SIG-M5 treated with dmso at 0.1 percent for 504 hours (cell line): ENCODE data around the gene TIGD1.
"Not testable (repeated sequence)": the region's sequence is repeated elsewhere in the genome, so short reads cannot be mapped to it uniquely, and the experiment has no call there.

ENCODE experiments used
- DNase-seq: peaks from one replicate; lab custom pipeline; 2025; ENCODE audit not compliant: unreplicated experiment; lab: John Stamatoyannopoulos, UW

The TIGD1 gene

DNA sequence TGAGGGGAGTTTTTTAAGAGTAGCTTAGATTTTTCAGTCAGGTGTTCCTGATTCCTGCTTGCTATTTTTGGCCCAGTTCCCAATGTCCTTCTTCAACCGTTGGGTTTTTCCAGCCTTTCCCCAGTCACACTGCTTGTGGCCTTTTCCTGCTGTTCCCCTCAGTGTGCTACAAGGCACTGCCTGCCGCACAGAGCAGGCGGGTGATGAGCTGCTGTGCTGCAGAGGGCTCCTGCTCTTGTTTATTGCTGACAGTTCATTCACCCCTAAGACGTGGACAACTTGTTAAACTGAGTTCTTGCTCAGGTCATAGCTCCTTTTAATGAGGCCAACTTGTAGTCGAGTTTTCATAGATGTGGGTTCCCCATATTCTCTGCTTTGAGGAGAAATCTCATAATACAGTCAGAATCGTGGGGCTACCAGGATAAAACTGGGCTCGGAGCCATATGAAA, 20.7 kb upstream of the TIGD1 start:
- DNase-seq, result no peak

DNA sequence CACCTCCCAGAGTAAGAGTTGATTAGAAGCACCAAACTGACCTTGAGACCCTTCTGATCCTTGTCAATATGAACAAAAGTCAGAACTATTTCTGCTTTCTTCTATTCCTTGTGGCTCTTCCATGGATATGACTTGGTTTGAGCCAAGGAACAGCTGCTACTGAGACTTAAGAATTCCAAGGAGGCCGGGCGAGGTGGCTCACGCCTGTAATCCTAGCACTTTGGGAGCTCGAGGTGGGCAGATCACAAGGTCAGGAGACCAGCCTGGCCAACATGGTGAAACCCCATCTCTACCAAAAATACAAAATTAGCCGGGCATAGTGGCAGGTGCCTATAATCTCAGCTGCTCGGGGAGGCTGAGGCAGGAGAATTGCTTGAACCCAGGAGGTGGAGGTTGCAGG, 20.1 kb upstream of the TIGD1 start:
- DNase-seq, result not testable (repeated sequence)

- DNase-seq, result no peak
Observed at GRCh38 chr2:232569541-232569940, 19.2 kb upstream of the TIGD1 start.

DNA sequence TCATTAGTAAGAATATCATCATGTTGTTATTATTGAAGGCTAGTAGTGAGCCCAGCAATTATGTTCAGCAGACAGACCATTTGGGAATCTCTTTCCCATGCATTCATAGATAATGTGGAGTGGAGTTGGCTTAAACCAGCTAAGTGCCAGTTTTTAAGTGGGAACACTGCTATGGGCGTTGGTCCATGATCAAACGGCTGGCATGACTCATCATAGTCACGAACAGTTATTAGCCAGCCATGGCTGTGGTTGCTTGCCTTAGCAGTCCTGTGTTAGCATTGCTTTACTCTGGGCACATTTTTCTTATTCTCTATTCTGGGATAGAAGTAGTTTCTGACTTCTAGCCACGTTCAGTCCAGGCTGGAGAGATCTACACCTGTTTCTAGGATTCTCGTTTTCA, 17.8 kb upstream of the TIGD1 start:
- no peak for DNase-seq

DNA sequence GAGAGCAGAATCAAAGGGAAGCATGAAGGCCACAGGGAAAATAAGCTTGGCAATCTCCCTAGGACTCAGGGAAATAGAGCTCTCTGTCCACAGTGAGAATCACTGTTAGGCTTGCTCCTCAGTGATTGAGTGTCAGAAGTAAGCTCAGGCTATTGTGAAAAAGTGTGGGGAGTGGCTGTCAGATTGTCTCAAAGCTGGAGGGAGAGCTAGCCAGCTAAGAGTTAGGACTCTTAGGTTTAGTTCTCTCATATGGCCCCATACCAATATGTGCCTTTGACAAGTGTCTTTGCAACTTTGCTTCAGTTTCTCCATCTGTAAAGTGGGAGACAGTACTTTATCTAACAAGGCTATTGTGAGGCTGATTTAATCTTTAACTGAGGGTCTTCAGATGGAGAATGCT, 17.4 kb upstream of the TIGD1 start:
- no peak for DNase-seq

GRCh38 chr2:232563580-232563979, 13.2 kb upstream of the TIGD1 start:
- DNase-seq, result peak; percentile 33

- DNase-seq, result peak; percentile 42
Observed at GRCh38 chr2:232562515-232563151, 12.3 kb upstream of the TIGD1 start.

GRCh38 chr2:232556426-232556825, 6.1 kb upstream of the TIGD1 start:
- no peak for DNase-seq

DNA sequence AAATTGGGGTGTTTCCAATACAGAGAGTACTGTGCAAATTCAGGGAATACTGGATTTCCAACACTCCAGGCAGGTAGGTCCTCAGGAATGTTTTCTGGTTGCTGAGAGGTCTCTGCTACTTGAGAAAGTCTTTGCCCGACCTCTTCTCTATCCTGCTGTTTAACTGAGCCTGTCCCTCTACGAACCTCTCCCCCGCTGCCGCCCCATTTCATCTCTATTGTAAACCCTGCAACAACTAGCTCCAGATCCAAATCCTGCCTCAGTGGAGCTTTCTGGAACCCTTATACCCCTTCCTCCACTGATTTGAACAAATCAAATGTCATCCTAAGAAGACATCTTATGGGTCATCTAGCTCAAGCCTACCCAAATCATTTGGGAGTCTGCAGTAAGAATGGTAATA, 1.4 kb upstream of the TIGD1 start:
- no peak for DNase-seq

- peak; percentile 61 for DNase-seq
Observed at GRCh38 chr2:232551250-232551638, 887 bp upstream of the TIGD1 start.

GRCh38 chr2:232549655-232550353, 553 bp downstream of the TIGD1 start:
- DNase-seq, result no peak

DNA sequence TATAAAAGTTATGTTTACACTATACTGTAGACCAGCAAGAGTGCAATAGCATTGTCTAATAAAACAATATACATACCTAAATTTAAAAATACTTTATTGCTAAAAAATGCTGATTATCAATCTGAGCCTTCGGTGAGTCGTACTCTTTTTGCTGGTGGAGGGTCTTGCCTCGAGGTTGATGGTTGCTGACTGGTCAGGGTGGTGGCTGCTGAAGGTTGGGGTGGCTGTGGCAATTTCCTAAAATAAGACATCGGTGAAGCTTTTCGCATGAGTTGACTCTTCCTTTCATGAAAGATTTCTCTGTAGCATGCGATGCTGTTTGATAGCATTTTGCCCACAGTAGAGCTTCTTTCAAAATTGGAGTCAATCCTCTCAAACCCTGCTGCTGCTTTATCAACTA, 2.4 kb downstream of the TIGD1 start:
- DNase-seq, result no peak

- no peak for DNase-seq
Observed at GRCh38 chr2:232545511-232546375, 4.6 kb downstream of the TIGD1 start.

- no peak for DNase-seq
Observed at GRCh38 chr2:232544674-232545073, 5.7 kb downstream of the TIGD1 start.

- no peak for DNase-seq
Observed at GRCh38 chr2:232543928-232544631, 6.3 kb downstream of the TIGD1 start.

DNA sequence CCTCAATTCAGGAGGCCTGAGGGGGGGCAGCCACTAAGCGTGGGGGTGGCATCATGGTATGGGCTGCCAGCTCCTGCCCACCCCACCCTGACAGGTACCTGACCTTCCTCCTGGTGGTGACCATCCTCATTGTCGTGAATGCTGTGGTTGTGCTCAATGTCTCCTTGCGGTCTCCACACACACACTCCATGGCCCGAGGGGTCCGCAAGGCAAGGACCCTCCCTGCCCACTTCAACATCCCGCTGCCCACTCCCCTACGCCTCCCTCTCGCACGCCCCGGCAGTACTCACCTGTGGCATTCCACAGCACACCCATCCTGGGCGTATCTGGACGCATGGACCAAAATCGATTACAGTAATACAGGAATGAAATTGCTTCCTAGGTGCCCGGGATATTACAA, 6.9 kb downstream of the TIGD1 start:
- DNase-seq, result no peak

DNA sequence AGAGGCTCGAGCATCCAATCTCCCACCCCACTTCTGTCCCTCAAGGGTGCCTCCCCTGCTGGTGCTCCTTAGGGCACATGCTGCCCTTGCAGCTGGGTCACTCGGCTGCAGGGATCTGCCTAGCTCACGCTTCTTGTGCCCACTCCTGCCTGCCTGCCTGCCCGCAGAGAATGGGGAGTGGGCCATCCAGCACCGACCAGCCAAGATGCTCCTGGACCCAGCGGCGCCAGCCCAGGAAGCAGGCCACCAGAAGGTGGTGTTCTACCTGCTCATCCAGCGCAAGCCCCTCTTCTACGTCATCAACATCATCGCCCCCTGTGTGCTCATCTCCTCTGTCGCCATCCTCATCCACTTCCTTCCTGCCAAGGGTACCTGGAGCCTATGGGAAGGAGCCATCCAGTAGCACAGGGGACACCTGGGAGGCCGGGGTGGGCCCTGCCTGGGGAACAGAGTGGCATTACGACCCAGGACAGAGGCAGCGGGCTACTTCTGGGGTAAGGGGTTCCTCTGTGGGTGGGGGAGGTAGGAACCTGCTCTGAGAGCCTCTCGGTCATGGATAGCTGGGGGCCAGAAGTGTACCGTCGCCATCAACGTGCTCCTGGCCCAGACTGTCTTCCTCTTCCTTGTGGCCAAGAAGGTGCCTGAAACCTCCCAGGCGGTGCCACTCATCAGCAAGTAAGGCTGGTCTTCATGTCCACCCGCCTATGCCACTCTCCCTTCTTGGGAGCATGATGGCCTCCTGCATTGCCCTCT, 7.5 kb downstream of the TIGD1 start:
- no peak for DNase-seq

DNA sequence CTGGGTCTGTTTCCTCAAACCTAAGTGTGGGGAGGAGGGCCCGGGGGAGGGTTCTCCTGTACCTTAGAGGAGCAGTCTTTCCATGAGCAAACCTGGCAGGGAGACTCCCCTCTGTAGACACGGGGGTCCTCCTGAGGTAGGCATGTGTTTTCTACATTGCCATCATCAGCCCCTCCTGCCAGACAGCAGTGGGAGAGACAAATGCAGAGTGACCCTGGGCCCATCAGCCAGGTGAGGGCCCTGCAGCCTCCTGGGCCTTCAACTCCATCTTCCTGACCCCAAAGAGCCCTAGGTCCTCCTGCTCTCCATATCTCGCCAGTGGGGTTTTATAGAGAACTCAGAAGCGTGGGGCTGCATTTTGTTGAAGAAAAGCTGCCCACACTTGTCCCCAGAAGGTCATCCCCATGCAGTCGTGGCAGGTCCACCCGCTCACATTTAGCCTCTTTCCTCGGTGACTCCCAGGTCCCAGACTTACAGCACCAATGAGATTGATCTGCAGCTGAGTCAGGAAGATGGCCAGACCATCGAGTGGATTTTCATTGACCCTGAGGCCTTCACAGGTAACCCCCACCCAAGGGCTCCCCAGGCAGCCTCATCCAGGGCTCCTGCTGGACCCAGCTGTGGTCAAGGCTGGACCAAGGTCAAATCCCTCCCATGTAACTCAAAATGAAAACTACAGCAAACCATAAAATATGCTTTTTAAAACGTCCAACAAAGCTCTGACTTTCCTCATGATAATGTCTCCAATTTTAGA, 8.2 kb downstream of the TIGD1 start:
- no peak for DNase-seq

- no peak for DNase-seq
Observed at GRCh38 chr2:232541195-232541960, 9.0 kb downstream of the TIGD1 start.
